Ascending aorta (tissue), 1 donor: ENCODE results near the gene STX10. TPM values are rescaled to one million over a fixed set of nuclear protein-coding genes. Genes with fewer than 3 reads are reported as not detected.

Source experiments
- total RNA-seq: library from RNA; depleted of rRNA; stranded (reverse); fragments of >200 nt; gene quantifications from one replicate; pipeline ENCODE4 v1.1.0, GENCODE V29; 2016

STX10 gene
- total RNA-seq, 1 donor from 2014 or later, result 31.6 TPM

Other genes starting within 250 kb of the STX10 start
- gene SYCE2, start 231.1 kb downstream of the STX10 start, total RNA-seq, result not detected
- 21.3 TPM for gene FARSA, start 216.7 kb downstream of the STX10 start, total RNA-seq
- gene CALR, start 211.8 kb downstream of the STX10 start, total RNA-seq, result 297 TPM
- gene RAD23A, start 204.5 kb downstream of the STX10 start, total RNA-seq, result 146 TPM
- 42.7 TPM for gene GADD45GIP1, start 193.2 kb downstream of the STX10 start, total RNA-seq
- gene DAND5, start 180.8 kb downstream of the STX10 start, total RNA-seq, result not detected
- 76.5 TPM for gene NFIX, start 154.9 kb downstream of the STX10 start, total RNA-seq
- gene LYL1, start 47.5 kb downstream of the STX10 start, total RNA-seq, result 46.7 TPM
- gene TRMT1, start 33.6 kb downstream of the STX10 start, total RNA-seq, result 17.3 TPM
- gene NACC1, start 32.1 kb downstream of the STX10 start, total RNA-seq, result 35.5 TPM
- 907 TPM for gene IER2, start within 50 bp of the STX10 start, total RNA-seq